WTC11 (cell line): ENCODE measurements around the gene OR52M1.

Source experiments
- ESRRA ChIP-seq: sonication (generic); formaldehyde crosslinking; IDR thresholded peaks from 2 replicates; pipeline ENCODE4 v1.8.1; 2022; ENCODE audit warnings: mild to moderate bottlenecking, missing genetic modification reagents, borderline replicate concordance
- GTF2I ChIP-seq: fragments of 250-450 bp; sonication (Bioruptor Pico); conservative IDR thresholded peaks from 2 replicates; pipeline ENCODE4 v1.4.0; 2021; ENCODE audit warnings: mild to moderate bottlenecking
- NR1H2 ChIP-seq: sonication (generic); formaldehyde crosslinking; IDR thresholded peaks from 2 replicates; pipeline ENCODE4 v1.9.0; 2021; ENCODE audit warnings: mild to moderate bottlenecking, moderate library complexity, missing genetic modification reagents
- ZNF219 ChIP-seq: sonication (generic); formaldehyde crosslinking; IDR thresholded peaks from 2 replicates; pipeline ENCODE4 v1.8.0; 2023; ENCODE audit warnings: missing genetic modification reagents, mild to moderate bottlenecking, borderline replicate concordance
- TF ChIP-seq, protein P1 (sequence below): fragments of 200-600 bp; IDR thresholded peaks from 2 replicates; pipeline ENCODE4 v1.8.0; 2022; ENCODE audit warnings: antibody characterized with exemption
- TF ChIP-seq, protein P2 (sequence below): sonication (generic); formaldehyde crosslinking; IDR thresholded peaks from 2 replicates; pipeline ENCODE4 v1.8.1; 2023; ENCODE audit warnings: mild to moderate bottlenecking, missing genetic modification reagents

DNA sequence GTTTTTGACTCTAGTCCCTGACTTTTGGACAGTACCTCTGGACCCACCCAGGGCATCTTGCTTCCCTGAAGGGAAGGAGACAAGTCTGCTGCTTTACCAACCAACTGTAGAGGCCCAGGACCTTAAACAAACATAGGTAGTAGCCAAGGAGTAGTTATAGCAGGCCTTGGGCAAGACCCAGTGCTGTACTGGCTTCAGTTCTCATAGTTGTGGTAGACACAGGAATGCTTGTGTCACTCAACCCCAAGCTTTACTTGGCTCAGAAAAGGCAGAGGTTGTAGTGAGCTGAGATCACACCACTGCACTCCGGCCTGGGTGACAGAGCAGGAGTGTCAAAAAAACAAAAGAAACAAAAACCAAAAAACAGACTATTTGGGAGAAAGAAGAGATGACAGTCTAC, 21.3 kb upstream of the OR52M1 start:
- TF ChIP-seq GTF2I: no peak
- no peak for TF ChIP-seq ZNF219 (CRISPR knock-in tag)
- no peak for TF ChIP-seq NR1H2 (CRISPR knock-in tag)
- no peak for TF ChIP-seq ESRRA (CRISPR knock-in tag)
- TF ChIP-seq, protein P1, sequence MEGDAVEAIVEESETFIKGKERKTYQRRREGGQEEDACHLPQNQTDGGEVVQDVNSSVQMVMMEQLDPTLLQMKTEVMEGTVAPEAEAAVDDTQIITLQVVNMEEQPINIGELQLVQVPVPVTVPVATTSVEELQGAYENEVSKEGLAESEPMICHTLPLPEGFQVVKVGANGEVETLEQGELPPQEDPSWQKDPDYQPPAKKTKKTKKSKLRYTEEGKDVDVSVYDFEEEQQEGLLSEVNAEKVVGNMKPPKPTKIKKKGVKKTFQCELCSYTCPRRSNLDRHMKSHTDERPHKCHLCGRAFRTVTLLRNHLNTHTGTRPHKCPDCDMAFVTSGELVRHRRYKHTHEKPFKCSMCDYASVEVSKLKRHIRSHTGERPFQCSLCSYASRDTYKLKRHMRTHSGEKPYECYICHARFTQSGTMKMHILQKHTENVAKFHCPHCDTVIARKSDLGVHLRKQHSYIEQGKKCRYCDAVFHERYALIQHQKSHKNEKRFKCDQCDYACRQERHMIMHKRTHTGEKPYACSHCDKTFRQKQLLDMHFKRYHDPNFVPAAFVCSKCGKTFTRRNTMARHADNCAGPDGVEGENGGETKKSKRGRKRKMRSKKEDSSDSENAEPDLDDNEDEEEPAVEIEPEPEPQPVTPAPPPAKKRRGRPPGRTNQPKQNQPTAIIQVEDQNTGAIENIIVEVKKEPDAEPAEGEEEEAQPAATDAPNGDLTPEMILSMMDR: no peak
- TF ChIP-seq, protein P2, sequence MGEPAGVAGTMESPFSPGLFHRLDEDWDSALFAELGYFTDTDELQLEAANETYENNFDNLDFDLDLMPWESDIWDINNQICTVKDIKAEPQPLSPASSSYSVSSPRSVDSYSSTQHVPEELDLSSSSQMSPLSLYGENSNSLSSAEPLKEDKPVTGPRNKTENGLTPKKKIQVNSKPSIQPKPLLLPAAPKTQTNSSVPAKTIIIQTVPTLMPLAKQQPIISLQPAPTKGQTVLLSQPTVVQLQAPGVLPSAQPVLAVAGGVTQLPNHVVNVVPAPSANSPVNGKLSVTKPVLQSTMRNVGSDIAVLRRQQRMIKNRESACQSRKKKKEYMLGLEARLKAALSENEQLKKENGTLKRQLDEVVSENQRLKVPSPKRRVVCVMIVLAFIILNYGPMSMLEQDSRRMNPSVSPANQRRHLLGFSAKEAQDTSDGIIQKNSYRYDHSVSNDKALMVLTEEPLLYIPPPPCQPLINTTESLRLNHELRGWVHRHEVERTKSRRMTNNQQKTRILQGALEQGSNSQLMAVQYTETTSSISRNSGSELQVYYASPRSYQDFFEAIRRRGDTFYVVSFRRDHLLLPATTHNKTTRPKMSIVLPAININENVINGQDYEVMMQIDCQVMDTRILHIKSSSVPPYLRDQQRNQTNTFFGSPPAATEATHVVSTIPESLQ (CRISPR knock-in tag): no peak
